ENCODE data around the gene LILRA6. TPM values are rescaled to one million over a fixed set of nuclear protein-coding genes. Genes with fewer than 3 reads are reported as not detected.
"Not testable (repeated sequence)": the region's sequence is repeated elsewhere in the genome, so short reads cannot be mapped to it uniquely, and the experiment has no call there.

The LILRA6 gene
- total RNA-seq (2013; cell fraction: nucleolus; rRNA removed): 0.73 and 1.3 TPM in 2 replicates
- total RNA-seq (2014; rRNA removed): 0.11 TPM in 1 of 2 replicates, not detected in the other
- not detected in 2 replicates for total RNA-seq (2014; rRNA removed; fragmentation: Illumina TruSeq; extraction: Trizol)
- total RNA-seq (2021): 0.10 TPM in 1 of 2 replicates, not detected in the other
- not detected for polyA plus RNA-seq (2011; ENCODE audit: low read depth)
- polyA plus RNA-seq (2011; rRNA removed): 1.2 and 1.7 TPM in 2 replicates
- polyA plus RNA-seq (2011; cell fraction: cytosol; rRNA removed): 0.79 and 1.1 TPM in 2 replicates
- 2.2 and 5.0 TPM in 2 replicates for polyA plus RNA-seq (2011; cell fraction: nucleus; rRNA removed)
- polyA plus RNA-seq (2012): 0.23 and 0.73 TPM in 2 replicates
- polyA plus RNA-seq (2014; fragmentation: Illumina TruSeq; extraction: Trizol): 0.07 TPM in 1 of 2 replicates, not detected in the other
- polyA plus RNA-seq (2014; fragmentation: Nextera tagmentation; extraction: Ambion mirVana): under 1 TPM; 0.04 to 0.05 TPM
- 0.09 and 0.19 TPM in 2 replicates for polyA plus RNA-seq (2014; rRNA removed)
- under 1 TPM in 1 of 2 experiments, not detected in 1; 0.05 TPM for polyA plus RNA-seq (2016; fragmentation: Nextera tagmentation; extraction: Ambion mirVana)
- 0.46 and 0.51 TPM in 2 replicates for polyA minus RNA-seq (2011; rRNA and poly(A)+ RNA removed)
- polyA minus RNA-seq (2011; cell fraction: cytosol; rRNA and poly(A)+ RNA removed): not detected in 2 replicates
- polyA minus RNA-seq (2011; cell fraction: nucleus; rRNA and poly(A)+ RNA removed): 0.24 and 0.38 TPM in 2 replicates
- Bru-seq, nascent RNA: percentile 19 among the genes with signal in this experiment
- percentile 19 among the genes with signal in this experiment for BruChase-seq, experiment 1, labeled RNA remaining after a 6-hour chase
- not detected for BruChase-seq, experiment 2, labeled RNA remaining after a 2-hour chase
- long read RNA-seq, experiment 1: 0 reads
- long read RNA-seq, experiment 2: 0 reads

DNA sequence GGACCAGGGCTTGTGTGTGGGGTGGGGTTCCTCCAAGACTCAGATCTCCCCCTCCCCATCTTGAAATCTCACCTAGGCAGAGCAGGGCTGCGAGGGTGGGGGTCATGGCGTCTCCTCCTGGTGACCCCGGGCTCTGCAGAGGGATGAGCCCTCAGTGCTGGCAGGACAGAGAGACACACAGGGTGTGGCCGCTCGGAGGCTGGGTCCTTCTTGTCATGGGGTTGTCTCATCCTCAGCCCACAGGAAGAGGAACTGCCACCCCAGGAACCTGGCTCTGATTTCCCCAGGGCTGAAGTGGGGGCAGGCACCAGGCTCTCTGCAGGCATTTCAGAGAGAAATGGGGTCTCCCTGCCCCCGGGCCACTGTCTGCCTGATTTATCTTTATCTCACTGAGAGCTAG, at the start of gene LILRA6:
TSS of gene LILRA6 (minus strand) at position 145 of the 400 bp plus-strand sequence.
- H4K20me1 ChIP-seq (ENCODE audit: control insufficient read depth, insufficient read depth); intact Hi-C loops (cut with micrococcal nuclease; ENCODE audit: unreplicated experiment); H3K79me2 ChIP-seq (ENCODE audit: control insufficient read depth, insufficient read depth, low read length); in situ Hi-C loops (cut with MboI); POLR2A ChIA-PET; BruUV-seq (replicated peaks); H3K27ac ChIP-seq (ENCODE audit: control insufficient read depth, insufficient read depth); H3K4me1 ChIP-seq (ENCODE audit: control insufficient read depth, insufficient read depth, low read length); CTCF ChIA-PET; DNase-seq (ENCODE audit: low read depth, low spot score); H3K9me3 ChIP-seq (replicated peaks; ENCODE audit: control insufficient read depth, insufficient read depth, low read length); H3K4me3 ChIP-seq; SMC1A ChIA-PET (ENCODE audit: uncharacterized antibody, unreplicated experiment); H3K9ac ChIP-seq (ENCODE audit: control insufficient read depth, insufficient read depth, low read length); RAD21 ChIA-PET (ENCODE audit: unreplicated experiment); FAIRE-seq; H3K4me2 ChIP-seq (ENCODE audit: control insufficient read depth, insufficient read depth); ATAC-seq; H3K36me3 ChIP-seq (ENCODE audit: control insufficient read depth in 2 of 2, insufficient read depth in 2 of 2, low read length in 1 of 2); H2AFZ ChIP-seq (ENCODE audit: control insufficient read depth, low read depth, low read length); H3K27me3 ChIP-seq (replicated peaks in 1 of 2; ENCODE audit: control insufficient read depth in 2 of 2, insufficient read depth in 2 of 2, low read length in 1 of 2): not testable (repeated sequence)
- no CpG with 5 or more reads among the region's 6 CpGs for WGBS (ENCODE audit: insufficient coverage, insufficient replicate concordance, low lambda C conversion rate, missing lambda C conversion rate)

DNA sequence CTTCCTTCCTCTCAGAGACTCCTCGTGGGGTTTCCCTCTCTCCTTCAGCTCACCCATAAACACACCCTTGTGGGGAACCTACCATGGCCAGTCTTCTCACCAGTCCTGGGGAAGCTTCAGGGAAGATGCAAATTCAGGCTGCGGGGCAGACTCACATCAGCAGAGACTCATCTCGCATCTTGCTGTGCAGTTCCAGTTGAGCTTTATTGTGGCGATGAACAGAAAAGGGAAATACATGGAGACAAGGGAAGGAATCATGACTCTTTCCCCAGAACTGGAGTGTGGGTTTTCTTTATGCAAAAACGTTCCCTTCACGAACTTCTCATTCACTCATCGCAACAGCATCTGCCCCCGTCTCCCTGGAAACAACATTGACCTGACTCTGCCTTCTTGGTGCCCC, 46.6 kb upstream of the LILRA6 start:
- 0% methylated on average over 3 of the region's 8 CpGs for whole genome bisulfite sequencing (ENCODE audit: insufficient coverage, insufficient replicate concordance, low lambda C conversion rate, missing lambda C conversion rate)
- H3K36me3 ChIP-seq (ENCODE audit: control insufficient read depth in 2 of 2, insufficient read depth in 2 of 2, low read length in 1 of 2); H2AFZ ChIP-seq (ENCODE audit: control insufficient read depth, low read depth, low read length); H3K4me1 ChIP-seq (ENCODE audit: control insufficient read depth, insufficient read depth, low read length); DNase-seq (ENCODE audit: low read depth, low spot score); RAD21 ChIA-PET (ENCODE audit: unreplicated experiment); H3K9me3 ChIP-seq (replicated peaks; ENCODE audit: control insufficient read depth, insufficient read depth, low read length); BruUV-seq (replicated peaks); in situ Hi-C loops (cut with MboI); H3K4me2 ChIP-seq (ENCODE audit: control insufficient read depth, insufficient read depth); H3K9ac ChIP-seq (ENCODE audit: control insufficient read depth, insufficient read depth, low read length); intact Hi-C loops (cut with micrococcal nuclease; ENCODE audit: unreplicated experiment); H4K20me1 ChIP-seq (ENCODE audit: control insufficient read depth, insufficient read depth); H3K27ac ChIP-seq (ENCODE audit: control insufficient read depth, insufficient read depth); CTCF ChIA-PET; H3K79me2 ChIP-seq (ENCODE audit: control insufficient read depth, insufficient read depth, low read length); H3K4me3 ChIP-seq; H3K27me3 ChIP-seq (replicated peaks in 1 of 2; ENCODE audit: control insufficient read depth in 2 of 2, insufficient read depth in 2 of 2, low read length in 1 of 2); SMC1A ChIA-PET (ENCODE audit: uncharacterized antibody, unreplicated experiment): not testable (repeated sequence)
- FAIRE-seq (peak; percentile 86), ATAC-seq (0 out of 3 replicates have a peak, but pooled peaks have one; percentile 13)
- POLR2A ChIA-PET: interaction anchor here (0.6 kb wide), 1 partner anchor 190 kb away, joined by 8 read pairs; no protein-coding TSS in a partner anchor
